ENCODE data around the gene CT45A5.
"Not testable (repeated sequence)": the region's sequence is repeated elsewhere in the genome, so short reads cannot be mapped to it uniquely, and the experiment has no call there.

CT45A5 gene

GRCh38 chrX:135785403-135785802 lies at the start of gene CT45A5:
TSS of gene CT45A5 (minus strand) at chrX:135785503. CDS start at chrX:135781729, 3,774 bp downstream.
- not testable (repeated sequence) for DNase-seq

GRCh38 chrX:135819912-135820311 lies 34.6 kb upstream of the CT45A5 start, which contains the start of gene CT45A2:
TSS of gene CT45A2 (minus strand) at chrX:135820012. CDS start at chrX:135816265, 3,747 bp downstream.
- not testable (repeated sequence) for DNase-seq

DNA sequence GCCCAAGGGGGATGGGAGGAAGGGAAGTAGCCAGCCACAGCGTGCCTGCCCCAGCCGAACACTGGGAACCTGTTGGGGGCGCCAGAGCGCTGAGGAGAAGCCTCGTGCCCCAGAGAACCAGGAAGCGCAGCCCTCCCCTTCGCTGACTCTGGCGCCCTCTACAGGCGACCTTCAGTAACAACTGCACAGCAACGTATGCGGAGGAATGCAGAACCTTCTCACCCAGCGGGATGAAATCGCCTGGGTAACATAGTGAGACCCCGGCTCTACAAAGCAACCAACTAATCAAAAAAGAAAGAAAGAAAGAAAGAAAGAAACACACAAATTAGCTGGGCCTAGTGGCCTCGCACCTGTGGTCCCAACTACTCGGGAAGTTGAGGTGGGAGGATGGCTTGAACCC lies 17.4 kb upstream of the CT45A5 start, which contains the start of gene CT45A6:
CT45A6 (minus strand) TSS at position 101 of the 400 bp plus-strand sequence. CDS start 3,794 bp downstream, outside the sequence.
- DNase-seq, result not testable (repeated sequence)

DNA sequence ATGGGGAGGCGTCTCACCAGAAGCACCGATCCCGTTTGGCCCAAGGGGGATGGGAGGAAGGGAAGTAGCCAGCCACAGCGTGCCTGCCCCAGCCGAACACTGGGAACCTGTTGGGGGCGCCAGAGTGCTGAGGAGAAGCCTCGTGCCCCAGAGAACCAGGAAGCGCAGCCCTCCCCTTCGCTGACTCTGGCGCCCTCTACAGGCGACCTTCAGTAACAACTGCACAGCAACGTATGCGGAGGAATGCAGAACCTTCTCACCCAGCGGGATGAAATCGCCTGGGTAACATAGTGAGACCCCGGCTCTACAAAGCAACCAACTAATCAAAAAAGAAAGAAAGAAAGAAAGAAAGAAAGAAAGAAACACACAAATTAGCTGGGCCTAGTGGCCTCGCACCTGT lies 17.2 kb downstream of the CT45A5 start, which contains the start of gene CT45A3:
CT45A3 (minus strand) TSS at position 101 of the 400 bp plus-strand sequence. CDS start 3,747 bp downstream, outside the sequence.
- DNase-seq, result not testable (repeated sequence)

- DNase-seq, result not testable (repeated sequence)
Measured at GRCh38 chrX:135744739-135745138, 40.6 kb downstream of the CT45A5 start.

DNA sequence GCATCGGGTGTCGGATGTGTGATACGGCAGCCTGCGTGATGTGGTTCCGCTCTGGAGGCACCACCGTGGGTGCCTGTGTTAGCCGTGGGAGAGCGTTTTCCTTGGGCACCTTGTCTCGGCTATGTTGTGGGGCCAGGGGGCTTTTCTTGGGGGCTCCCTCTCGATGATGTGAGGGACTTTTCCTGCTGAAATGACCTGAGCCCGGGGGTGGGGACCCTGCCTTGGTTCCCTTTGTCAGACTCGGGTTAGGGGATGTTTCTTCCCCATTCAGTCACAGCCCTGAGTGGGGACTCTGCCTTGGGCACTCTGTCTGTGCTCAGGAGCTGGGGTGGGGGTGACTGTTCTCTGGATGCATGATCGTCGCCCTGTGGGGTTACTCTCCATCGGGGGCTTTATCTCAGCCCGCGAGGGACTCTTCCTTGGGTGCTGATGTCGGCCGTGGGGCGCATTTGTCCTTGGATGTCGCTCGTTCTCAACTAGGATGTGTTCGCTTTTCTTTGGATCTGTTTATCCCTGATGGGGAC lies 44.0 kb downstream of the CT45A5 start:
- DNase-seq, result no peak

DNA sequence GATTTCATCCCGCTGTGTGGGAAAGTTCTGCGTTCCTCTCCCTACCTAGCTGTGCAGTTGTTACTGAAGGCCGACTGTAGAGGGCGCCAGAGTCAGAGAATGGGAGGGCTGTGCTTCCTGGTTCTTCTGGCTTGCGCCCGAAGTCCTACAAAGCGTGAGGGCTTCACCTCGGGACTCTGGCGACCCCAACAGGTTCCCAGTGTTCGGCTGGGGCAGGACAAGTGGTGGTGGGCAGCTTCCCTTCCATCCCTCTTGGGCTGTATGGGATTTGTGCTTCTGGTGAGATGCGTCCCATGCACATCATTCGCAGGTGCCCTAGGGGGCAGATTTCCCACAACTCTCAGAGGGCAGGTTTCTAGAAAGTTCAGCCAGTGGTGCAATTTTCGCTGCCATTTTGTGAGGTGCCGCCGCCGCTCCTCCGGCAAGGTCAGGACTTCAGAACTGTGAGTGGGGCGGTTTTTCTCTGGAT lies 44.6 kb downstream of the CT45A5 start:
- peak; percentile 79 for DNase-seq

DNA sequence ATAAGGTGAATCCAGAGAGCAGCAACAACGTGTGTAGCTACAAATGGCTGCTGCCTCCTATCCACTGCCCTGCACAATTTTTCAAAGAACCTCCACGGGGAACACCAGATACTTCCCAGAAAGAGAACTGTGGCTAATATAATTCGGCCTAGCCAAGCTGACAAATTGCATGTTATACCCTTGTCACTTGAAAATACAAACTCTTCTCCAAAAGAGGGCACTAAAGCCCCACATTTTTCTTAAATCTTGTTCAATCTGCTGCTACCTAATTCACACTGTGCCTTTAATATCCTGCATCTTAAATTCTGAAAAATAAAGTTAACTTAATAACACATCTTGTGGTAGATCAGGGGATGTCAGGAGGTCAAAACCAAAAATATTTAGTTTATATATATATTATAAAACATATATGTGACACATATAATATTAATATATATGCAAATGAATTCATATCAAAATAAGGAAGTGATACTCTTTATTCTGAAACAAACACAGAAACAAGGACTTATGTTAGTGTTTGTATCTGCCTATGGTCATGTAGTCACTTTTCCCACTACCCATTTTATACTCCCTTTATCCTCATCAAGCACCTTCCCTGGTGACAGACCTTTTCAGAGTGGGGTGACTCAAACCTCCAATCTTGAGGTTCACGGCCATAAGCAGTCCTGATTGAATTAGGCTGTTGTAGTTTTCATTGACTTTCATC lies 47.8 kb downstream of the CT45A5 start:
- no peak for DNase-seq

DNA sequence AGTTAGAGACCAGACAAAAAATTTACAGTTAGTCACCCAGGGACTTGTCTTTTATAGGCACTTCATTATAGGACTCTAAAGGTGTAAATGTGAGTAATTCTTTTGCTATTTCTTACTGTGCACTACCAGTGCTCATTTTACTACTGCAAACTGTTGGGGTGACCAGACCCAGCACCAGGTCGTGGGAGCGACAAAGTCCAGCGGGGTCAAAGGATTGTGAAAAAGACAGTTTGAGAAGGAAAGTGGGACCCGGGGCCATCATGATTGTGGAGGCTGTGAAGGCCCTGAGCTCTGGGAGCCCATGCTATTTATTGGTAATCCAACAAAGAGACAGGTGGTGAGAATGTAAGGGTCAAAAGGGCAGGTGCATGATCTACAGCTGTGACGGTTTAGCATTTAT lies 50.6 kb downstream of the CT45A5 start:
- DNase-seq, result not testable (repeated sequence)
